NCI-H510A (cell line): Measurements from ENCODE around the gene ECT2L.

Experiments
- DNase-seq: peaks from one replicate; lab custom pipeline; 2025; lab: John Stamatoyannopoulos, UW

The ECT2L gene

DNA sequence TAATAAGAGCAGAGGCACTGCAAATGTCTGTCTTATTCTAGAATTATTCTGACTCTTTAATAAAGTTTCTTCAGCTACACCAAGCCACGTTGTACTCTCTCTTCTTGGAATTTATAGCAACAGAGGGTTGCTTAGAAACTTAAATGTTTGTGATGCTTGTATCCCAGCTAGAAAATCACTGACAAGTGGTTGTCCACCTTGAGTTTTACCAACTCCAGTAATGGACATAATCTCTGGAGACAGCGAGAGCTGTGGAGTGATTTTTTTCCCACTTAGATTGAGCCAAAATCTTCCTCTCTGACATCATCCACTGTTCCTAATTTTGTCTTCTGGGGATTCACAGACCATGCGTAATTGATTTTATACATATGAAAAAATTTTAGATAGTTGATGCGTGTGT is 8.0 kb downstream of the ECT2L start:
- no peak for DNase-seq

DNA sequence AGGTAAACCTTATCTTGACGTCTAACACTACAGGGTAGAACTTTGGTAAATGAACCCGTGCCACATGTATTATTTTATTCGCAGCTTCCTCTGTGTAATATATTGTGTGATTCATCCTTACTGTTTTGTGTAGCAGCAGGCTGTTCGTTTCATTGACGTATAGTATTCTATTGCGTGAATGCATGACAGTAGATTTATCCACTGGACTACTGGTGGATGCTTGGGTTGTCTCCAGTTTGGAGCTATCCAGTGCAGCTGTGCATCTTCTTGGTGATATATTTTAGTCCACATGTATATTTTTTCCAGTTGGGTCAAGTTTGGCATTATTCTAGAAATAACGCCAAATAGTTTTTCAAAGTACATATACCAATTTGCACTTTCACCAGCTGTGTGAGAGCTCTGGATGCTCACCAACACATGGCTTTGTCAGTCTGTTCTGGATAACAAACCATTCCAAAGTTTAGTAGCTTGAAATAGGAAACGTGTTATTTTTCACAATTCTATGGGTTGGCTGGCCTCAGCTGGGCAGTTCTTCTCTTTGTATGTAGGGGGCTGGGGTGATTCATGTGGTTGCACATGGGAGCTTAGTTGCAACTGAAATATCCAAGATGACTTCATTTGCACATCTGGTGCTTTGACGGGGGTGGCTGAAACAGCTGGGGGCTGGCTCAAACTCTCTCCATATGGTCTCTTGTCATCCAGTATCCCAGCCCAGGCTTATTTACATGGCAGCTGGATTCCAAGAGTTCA is 9.3 kb downstream of the ECT2L start:
- DNase-seq: no peak

DNA sequence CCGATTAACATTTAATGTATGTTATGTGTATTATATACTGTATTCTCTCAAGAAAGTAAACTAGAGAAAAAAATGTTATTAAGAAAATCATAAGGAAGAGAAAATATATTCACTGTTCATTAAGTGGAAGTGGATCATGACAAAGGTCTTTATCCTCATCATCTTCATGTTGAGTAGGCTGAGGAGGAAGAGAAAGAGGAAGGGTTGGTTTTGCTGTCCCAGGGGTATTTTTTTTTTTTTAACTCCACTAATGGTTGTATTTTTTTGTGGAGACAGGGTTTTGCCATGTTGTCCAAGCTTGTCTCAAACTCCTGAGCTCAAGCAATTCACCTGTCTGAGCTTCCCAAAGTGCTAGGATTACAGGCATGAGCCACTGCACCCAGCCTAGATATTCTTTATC is 11.0 kb downstream of the ECT2L start:
- DNase-seq: no peak

DNA sequence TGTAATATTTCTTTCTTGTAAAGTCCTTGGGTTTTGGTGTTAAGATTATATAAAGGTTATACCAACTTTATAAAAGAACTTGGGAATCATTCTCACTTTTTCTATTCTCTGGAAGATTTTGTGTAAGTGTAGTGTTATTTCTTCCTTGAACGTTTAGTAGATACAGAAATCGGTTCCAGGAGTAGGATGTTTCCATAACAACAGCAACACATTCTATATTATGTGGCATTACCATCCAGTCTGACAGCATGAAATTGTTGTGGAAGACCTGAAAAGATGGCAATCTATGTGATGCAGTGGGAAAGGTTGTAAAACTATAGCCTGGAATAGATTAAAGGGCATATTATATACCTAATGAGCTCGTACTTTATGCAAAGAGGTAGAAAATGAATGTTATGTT is 13.8 kb downstream of the ECT2L start:
- no peak for DNase-seq

DNA sequence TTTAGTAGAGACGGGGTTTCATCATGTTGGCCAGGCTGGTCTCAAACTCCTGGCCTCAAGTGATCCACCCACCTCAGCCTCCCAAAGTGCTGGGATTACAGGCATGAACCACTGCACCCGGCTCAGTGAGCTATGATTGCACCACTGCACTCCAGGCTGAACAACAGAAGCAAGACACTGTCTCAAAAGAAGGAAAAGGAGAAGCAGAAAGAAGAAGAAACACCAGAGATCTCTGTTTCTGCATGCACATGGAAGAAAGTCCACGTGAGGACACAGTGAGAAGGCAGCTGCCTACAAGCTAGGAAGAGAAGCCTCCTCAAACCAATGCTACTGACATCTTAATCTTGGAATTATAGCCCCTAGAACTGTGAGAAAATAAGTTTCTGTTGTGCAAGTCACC is 16.0 kb downstream of the ECT2L start:
- no peak for DNase-seq

DNA sequence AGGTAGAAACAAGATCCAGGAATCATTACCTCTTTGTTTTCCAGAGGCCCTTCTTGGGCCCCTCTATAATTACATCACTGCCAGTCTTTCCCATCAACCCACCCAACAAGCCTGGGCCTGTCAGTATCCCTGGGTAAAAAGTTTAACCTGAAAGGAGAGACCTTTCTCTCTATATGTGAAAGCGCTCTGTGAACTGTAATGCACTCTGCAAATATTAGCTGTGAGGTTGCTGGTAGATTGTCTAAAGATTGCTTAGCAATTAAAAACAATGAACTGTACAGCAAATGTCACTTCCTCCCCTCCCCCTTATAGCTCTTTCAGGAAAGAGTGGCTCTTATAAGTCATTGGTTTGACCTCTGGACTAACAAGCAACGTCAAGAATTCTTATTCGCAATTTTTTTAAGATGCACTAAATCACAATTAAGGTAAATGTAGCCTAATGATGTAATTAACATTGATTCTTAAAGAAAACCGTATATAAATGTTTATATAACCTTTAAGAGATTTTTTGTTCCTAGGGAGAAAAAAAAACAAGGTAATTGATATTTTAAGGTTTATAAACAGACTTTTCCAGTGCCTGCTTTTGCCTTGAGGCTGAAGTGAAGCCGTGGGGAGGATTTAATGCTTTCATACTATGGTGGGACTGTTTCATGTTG is 18.4 kb downstream of the ECT2L start:
- DNase-seq: peak; percentile 68

DNA sequence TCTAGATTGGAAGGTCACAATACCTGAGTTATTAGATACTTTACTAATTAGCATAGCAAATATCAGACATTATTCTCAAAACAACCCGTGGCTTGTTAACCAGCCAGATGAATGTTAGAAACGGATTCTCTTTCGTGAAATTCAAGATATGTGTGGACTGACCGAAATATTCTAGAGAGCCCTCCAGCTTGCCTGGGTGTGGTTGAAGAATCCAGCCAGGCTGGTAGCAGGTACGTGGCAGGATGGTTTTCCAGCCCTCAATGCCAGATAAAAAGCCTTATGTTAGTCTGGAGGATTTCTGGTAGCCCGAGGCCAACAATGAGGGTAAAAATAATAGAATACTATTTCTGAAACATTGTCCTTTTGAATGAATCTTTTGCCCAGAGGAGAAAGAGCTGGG is 19.3 kb downstream of the ECT2L start:
- DNase-seq: no peak

DNA sequence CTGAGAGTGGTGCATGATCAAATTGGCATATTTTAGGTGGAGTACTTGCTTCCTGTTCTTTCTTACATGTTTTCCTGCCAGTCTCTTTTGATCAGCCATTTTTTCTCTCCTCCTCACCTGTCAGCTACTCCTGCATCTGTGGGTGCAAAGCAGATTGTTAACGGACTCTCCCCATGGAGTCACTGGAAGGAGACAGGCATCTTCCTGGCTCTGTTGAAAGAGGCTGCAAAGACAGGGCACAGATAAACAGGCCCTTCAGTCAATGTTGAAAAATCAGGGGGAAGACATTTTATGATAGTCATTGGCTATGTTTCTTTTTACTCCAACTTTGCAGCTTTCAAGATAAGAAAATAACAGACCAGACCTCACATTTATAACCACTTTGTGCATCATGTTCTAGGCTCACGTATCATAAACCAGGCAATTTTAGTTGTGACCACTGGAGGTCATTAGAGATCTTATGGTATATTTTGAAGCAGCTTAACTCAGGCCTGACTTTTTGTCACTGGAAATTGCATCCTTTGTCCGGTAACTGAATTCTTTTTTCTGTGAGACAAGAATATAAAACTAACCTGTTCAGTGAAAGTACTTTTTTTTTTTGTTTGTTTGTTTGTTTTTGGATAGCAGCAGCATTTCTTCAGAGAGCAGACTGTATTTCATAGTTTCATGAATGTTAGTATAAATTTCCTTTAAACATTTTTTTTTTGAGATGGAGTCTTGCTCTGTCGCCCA is 20.1 kb downstream of the ECT2L start:
- DNase-seq: peak; percentile 30

DNA sequence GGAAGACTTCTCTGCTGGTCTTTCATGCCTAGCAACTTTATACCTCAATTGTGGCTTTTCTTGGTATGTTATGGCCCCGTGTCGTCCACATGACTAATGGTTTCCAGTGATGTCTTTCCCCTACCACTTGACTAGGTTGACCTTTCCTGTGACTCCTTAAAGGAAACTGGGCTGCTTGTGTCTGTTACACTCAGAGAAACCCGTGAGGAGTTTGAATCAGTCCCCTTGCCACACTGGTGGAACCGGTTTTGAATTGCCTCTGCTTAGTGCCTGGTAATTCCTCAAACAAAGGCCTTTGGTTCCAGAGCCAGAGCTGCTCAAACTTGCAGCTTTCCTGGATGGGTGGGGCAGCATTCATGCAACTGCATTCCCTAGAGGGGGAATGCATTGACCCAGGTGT is 21.9 kb downstream of the ECT2L start:
- DNase-seq: peak; percentile 87

DNA sequence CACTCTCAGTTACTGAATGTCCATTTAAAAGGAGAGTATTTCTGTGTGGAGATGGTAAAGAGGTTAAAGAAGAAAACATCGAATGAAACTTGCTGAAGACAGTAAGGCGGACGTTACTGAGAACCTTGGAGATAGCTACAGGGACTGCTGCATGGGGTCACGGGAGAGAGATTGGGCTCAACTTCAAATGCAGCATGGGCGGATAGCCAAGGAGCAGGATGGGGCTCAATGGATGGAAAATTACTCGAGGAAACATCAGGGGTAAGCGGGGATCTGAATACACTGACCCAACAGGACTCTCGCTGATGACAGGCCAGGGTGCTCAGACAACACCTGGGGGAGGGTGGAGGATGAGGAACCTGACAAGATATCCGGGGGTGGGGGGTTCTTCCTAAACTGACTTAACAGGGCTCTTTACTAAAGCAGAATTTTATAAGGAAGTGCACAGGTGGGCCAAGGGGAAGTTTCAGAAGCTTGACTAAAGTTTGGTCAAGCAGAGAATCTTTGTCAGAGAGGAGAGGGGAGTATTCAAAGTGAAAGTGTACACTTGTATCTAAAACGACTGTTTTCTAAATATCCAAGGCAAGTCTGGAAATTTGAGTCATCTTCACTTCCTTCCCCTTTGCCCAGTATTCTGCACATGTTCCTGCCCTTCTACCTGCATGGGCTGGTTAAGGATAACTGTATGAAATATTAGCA is 22.8 kb downstream of the ECT2L start:
- DNase-seq: no peak

DNA sequence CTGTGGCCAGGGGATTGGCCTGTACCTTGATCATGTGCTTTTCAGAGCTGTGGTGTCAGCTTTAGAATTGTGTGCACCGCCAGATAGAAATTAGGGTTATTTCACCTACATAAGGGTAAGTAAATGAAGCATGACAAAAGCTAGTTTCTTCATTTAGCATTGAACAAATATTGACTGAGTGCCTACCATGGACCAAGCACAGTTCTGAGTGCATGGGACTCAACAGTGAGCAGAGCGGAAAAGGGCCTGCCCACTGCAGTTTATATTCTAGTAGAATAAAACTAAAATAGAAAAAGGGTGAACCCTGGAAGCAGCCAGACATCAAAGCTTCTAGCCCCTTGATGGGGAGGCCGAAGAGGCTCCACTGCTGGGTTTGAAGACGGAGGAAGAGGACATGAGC is 25.6 kb downstream of the ECT2L start:
- no peak for DNase-seq

DNA sequence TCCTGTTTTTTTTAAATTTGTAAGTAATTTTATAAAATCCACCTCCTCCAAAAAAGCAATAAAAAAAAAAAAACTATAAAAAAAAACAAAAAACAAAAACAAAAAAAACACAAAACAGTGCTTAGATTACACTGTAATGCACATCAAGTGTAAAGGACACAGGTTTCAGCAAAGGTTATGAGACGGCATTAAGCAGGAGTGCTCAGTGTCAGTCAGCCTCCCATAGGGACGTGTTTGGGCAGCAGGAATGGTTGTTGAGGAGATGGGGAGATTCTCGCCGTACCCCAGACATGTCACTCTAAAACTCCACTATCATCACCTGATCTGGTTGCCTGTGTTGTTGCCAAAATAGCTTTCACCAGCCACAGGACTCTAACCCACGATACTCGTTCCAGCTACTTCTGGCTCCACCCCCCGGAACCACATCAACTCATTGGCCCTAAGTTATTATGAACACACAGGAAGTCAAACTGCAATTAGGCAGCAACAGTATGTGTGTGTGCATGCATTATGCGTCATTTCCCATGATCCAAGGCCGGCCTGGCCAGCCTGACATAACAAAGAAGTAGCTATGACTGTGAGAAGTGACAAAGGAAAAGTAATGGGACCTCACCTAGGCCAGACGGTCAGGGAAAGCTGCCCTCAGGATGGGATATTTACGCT is 28.7 kb downstream of the ECT2L start:
- no peak for DNase-seq

DNA sequence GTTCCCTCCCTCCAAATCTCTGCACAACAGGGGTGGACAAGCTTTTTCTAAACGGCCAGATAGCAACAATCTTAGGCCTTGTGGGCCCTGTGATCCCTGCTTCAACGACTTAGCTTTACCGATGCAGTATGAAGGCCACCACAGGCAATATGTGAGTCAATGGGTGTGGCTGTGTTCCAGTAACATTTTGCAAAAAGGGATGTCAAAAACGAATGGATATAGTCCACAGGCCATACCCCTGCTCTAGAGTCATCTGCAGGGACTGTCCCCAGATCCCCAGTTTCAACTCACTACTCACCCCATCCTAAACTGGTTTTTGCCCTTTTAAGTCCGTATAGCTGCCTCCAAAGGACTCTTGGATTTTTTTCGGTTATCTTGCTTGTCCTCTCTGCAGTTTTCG is 34.4 kb downstream of the ECT2L start:
- no peak for DNase-seq

DNA sequence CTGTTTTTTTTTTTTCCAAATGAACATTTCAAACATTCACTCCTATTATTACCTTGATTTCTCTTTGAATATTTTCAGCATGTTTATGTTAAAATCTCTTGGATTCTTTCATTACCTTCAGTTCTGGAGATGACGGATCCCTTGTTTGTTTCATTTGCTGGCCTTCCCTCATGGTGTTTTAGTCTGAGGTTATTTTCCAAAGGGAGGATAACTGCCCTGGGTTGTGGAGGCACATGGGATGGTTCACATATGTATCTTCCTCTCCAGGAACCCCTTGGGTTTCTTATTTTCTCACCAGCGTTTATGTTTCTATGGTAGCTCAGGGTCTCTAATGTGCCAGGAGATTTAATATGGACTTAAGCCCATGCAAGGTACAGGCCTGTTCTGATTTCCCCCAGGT is 36.3 kb downstream of the ECT2L start:
- no peak for DNase-seq

DNA sequence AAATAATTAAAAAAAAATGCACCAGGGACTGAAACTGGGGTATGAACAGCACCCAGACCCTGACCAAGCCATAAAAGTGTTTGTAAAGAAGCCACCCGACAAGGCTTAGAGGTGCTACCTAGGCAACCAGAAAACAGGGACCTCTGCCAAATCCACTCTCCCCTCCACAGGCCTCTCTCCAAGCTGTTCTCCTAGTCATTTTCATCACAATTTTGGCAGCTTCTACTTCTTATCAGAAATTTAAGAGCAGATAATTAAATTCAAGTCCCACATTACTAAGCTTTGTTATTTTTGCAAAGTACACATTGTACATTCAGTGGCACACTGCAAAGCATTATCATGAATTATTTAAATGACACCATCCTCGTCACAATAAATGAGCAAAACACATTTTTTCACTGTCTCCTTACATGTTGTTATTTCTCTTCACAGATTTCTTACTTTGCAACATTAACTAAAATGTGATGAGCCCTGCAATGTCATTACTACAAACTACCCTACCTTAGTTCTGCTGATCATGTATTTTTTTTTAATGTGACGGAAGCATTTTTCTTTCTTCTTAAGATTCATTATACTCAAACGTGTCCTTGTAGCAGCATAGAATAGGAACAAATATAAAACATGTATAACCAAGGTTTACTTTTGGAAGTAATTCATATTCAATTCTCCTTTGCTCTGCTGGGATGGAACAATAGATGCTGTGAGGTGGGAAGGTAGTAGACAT is 38.1 kb downstream of the ECT2L start:
- DNase-seq: no peak

DNA sequence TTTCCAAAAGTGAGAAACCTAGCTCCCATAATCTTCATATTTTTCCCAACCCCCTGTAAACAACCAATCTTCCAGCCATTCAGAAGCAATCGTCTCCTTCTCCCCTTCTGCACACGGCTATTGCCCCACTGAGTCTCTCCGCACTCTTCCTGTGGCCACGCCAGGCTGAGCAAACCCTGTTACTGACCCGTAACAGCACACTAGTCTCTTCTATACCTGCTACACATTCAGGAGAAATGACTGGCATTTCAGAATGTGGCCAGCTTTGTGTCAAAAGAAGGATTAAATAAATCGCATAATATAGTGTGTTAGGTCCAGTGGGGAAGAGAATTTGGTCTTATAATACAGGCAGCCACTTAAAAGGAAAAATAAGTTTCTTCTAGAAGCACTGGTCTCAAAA is 41.4 kb downstream of the ECT2L start:
- no peak for DNase-seq

DNA sequence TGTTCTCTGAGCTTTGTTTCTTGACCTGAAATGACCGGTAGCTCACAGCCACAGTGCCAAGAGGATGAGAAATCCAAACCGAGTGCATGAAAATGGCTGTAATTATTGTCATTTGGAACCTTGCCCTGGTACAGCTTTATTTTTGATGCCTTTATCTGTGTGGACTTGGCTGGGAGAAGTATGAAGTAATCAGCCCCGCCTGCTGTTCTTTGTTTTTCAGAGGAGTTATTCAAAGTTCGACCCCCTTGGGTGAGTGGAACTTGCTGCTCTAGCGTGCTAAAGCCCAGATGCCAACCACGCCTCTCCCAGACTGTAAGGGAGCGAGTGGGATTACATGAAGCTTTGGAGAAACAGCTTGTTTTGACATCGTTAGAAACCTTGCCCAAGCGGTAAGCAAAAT is 48.3 kb downstream of the ECT2L start:
- DNase-seq: no peak

DNA sequence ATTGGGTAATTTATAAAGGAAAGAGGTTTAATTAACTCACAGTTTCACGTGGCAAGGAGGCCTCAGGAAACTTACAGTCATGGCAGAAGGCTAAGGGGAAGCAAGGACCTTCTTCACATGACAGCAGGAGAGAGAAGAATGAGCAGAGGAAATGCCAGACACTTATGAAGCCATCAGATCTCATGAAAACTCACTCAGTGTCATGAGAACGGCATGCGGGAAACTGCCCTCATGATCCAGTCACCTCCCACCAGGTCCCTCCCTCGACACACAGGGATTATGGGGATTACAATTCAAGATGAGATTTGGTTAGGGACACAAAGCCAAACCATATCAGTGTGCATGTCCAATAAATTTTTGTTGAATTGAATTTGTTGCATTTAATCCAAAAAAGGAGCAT is 52.0 kb downstream of the ECT2L start:
- DNase-seq: no peak

DNA sequence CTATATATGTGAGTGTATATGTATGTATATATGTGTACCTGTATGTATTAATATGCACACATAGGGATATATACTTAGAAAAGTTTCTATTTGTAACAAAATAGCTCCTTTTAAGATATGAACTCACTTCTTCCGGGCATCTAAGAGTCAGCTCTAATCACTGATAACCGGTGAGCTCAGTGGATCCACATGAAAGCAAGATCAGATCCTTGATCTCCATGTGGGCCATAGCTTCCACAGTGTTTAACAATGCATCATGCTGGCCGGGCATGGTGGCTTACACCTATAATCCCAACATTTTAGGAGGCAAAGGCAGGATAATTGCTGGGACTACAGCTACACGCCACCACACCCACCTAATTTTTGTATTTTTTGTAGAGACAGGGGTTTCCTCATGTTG is 52.6 kb downstream of the ECT2L start:
- DNase-seq: no peak

DNA sequence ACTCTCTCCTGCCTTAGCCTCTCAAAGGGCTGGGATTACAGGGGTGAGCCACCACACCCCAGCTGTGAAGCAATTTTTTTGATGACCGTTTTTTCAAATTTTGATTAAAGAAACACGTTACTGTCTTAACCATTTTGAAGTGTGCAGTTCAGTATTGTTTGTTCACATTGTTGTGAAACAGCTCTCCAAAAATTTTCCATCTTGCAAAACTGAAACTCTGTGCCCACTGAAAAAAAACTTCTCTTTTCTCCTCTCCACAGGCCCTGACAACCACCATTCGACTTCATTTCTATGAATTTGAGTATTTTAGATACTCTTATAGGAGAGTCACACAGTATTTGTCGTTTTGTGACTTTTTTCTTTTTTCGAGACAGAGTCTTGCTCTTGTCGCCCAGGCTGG is 53.9 kb downstream of the ECT2L start:
- no peak for DNase-seq

DNA sequence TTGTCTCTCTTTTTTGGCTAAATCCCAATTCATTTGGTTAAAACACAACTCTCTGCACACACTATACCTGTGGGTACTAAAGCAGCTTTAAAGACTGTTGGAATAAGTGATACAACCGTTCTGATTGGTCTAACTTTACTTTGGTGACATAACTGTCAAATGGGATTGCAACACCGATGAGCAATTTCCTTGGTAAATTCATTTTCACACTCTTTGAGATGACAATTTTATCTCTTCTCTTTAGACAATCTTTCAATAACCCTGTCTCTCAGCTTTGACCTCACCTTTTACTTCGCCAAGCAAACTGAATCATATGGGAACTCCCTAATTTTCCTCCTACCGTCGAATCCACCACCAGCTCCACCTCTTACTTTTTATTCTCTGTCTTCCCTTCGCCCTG is 60.8 kb downstream of the ECT2L start:
- no peak for DNase-seq

DNA sequence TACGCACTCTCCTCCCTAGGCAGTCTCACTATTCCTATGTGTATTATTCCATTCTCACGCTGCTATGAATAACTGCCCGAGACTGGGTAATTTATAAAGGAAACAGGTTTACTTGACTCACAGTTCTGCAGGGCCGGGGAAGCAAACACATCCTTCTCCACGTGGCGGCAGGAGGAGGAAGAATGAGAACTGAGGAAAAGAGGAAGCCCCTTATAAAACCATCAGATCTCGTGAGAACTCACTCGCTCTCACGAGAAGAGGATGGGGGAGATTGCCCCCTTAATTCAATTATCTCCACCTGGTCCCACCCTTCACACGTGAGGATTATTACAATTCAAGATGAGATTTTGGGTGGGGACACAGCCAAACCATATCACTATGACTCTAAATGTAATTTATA is 61.9 kb downstream of the ECT2L start:
- no peak for DNase-seq
